K562 (cell line): ENCODE measurements around the gene NLRP6. TPM values are rescaled to one million over a fixed set of nuclear protein-coding genes. Genes with fewer than 3 reads are reported as not detected.

Experiments
- ATAC-seq: fragments of 200-7000 bp; cut with Tn5 transposase; 3 replicates; pipeline ENCODE4 v1.9.1; 2020; ENCODE audit warnings: moderate library complexity
- BruUV-seq: library from RNA; stranded (reverse); fragments of 400-500 nt; replicated peaks from 2 replicates; lab custom pipeline; 2021; lab: Mats Ljungman, UMichigan
- CTCF ChIA-PET: fragments of 300-600 bp; formaldehyde crosslinking; extraction: SDS; loops from one replicate; lab custom pipeline; 2021; ENCODE audit warnings: low intra/inter-chr PET ratio; lab: Yijun Ruan, JAX
- POLR2A ChIA-PET: fragments of 300-600, 350-650 bp; sonication (Branson Sonifier 250); formaldehyde crosslinking; extraction: SDS; loops from one replicate; lab custom pipeline; 2021; ENCODE audit warnings: antibody characterized with exemption, inconsistent platforms; lab: Yijun Ruan, JAX
- DNase-seq, 4 experiments: peaks; one replicate each; pipeline versions ENCODE4 v3.0.0 to v3.0.0-alpha.2; 2011 to 2018; ENCODE audit warnings: low spot score in 3 of 4, mixed read lengths in 3 of 4; ENCODE audit errors: extremely low read depth in 1 of 4
- FAIRE-seq: peaks from 2 replicates; lab custom pipeline; 2011; peaks lifted over from hg19 to GRCh38; lab: Jason Lieb, UNC
- H2AFZ ChIP-seq: 2 replicates; pipeline ENCODE4 v1.6.0; 2011; ENCODE audit warnings: low read depth, low read length, control low read depth, inconsistent platforms
- H3K27ac ChIP-seq: fragments of 200-600 bp; 3 replicates; pipeline ENCODE4 v1.8.0; 2011; ENCODE audit warnings: low read depth, mild to moderate bottlenecking, control low read depth, inconsistent platforms, low read length, moderate library complexity, mixed read lengths; ENCODE audit errors: extremely low read depth
- H3K27me3 ChIP-seq, 2 experiments: fragments of 300-600 bp in 1 of 2; 2 replicates in 1 of 2; 3 replicates in 1 of 2; pipeline versions ENCODE4 v1.6.0 to v1.8.0; 2011; ENCODE audit warnings: inconsistent platforms in 2 of 2, low read length in 2 of 2, mild to moderate bottlenecking in 1 of 2, mixed read lengths in 1 of 2, moderate library complexity in 1 of 2; ENCODE audit not compliant: control insufficient read depth in 2 of 2, insufficient read depth in 2 of 2
- H3K36me3 ChIP-seq: fragments of 300-600 bp; 3 replicates; pipeline ENCODE4 v1.8.0; 2011; ENCODE audit warnings: mild to moderate bottlenecking, low read length, inconsistent platforms; ENCODE audit not compliant: control insufficient read depth, insufficient read depth
- H3K4me1 ChIP-seq, 2 experiments: fragments of 200-600 bp in 1 of 2; replicated peaks in 1 of 2; 2 replicates in 1 of 2; 3 replicates in 1 of 2; pipeline versions ENCODE4 v1.5.1 to v1.8.0; 2011; ENCODE audit warnings: inconsistent platforms in 2 of 2, low read length in 2 of 2, mild to moderate bottlenecking in 1 of 2, mixed read lengths in 1 of 2, moderate library complexity in 1 of 2; ENCODE audit not compliant: control insufficient read depth in 2 of 2, insufficient read depth in 2 of 2
- H3K4me2 ChIP-seq: 2 replicates; pipeline ENCODE4 v1.6.1; 2011; ENCODE audit warnings: low read length, control low read depth, inconsistent platforms, mixed read lengths; ENCODE audit not compliant: insufficient read depth
- H3K4me3 ChIP-seq: fragments of 200-600 bp; sonication (generic), shearing (Covaris generic); 2 replicates; pipeline ENCODE4 v1.5.1; 2016; ENCODE audit warnings: control low read depth, inconsistent platforms
- H3K79me2 ChIP-seq: fragments of 200-600 bp; 3 replicates; pipeline ENCODE4 v1.8.0; 2011; ENCODE audit warnings: low read length, inconsistent platforms; ENCODE audit not compliant: control insufficient read depth, insufficient read depth
- H3K9ac ChIP-seq, 2 experiments: 2 replicates each; pipeline versions ENCODE4 v1.6.0 to v1.6.1; 2011; ENCODE audit warnings: low read depth in 2 of 2, low read length in 2 of 2, control low read depth in 1 of 2, inconsistent platforms in 1 of 2, mild to moderate bottlenecking in 1 of 2, mixed read lengths in 1 of 2; ENCODE audit not compliant: insufficient read depth in 1 of 2
- H3K9me1 ChIP-seq: one replicate; pipeline ENCODE4 v1.6.0; 2011; ENCODE audit warnings: inconsistent platforms, mild to moderate bottlenecking, low read length, moderate library complexity; ENCODE audit not compliant: control insufficient read depth, insufficient read depth
- H3K9me3 ChIP-seq: replicated peaks from 2 replicates; pipeline ENCODE4 v1.5.1; 2011; ENCODE audit warnings: low read depth, low read length, inconsistent platforms; ENCODE audit not compliant: control insufficient read depth, insufficient read depth
- H4K20me1 ChIP-seq: replicated peaks from 2 replicates; pipeline ENCODE4 v1.6.1; 2011; ENCODE audit warnings: low read length, inconsistent platforms, mixed read lengths; ENCODE audit not compliant: control insufficient read depth, insufficient read depth
- CBX3 ChIP-seq, 2 experiments: IDR thresholded peaks; 1 replicate in 1 of 2; 2 replicates in 1 of 2; pipeline ENCODE4 v1.6.1; 2012; ENCODE audit warnings: inconsistent platforms in 2 of 2, low read length in 2 of 2, borderline replicate concordance in 1 of 2, control low read depth in 1 of 2
- CREB5 ChIP-seq: fragments of 250-450 bp; sonication (Bioruptor Pico); IDR thresholded peaks from 2 replicates; pipeline ENCODE4 v1.5.0; 2020; ENCODE audit warnings: mild to moderate bottlenecking
- ELK3 ChIP-seq: fragments of 450-650 bp; formaldehyde crosslinking; IDR thresholded peaks from 2 replicates; pipeline ENCODE4 v1.4.0; 2020; ENCODE audit warnings: mild to moderate bottlenecking
- FOXJ2 ChIP-seq: fragments of 200-800 bp; sonication (Bioruptor generic); IDR thresholded peaks from 2 replicates; pipeline ENCODE4 v1.6.1; 2016; ENCODE audit warnings: missing genetic modification characterization, missing compliant biosample characterization
- GABPB2 ChIP-seq: fragments of 250-450 bp; sonication (Bioruptor Pico); conservative IDR thresholded peaks from 2 replicates; pipeline ENCODE4 v1.5.1; 2021; ENCODE audit warnings: mild to moderate bottlenecking
- GTF2B ChIP-seq: IDR thresholded peaks from 2 replicates; pipeline ENCODE4 v1.6.1; 2011; ENCODE audit not compliant: insufficient read length; ENCODE audit errors: extremely low read depth
- JUNB ChIP-seq: fragments of 450-650 bp; formaldehyde crosslinking; conservative IDR thresholded peaks from 2 replicates; pipeline ENCODE4 v1.4.0; 2020; ENCODE audit warnings: mild to moderate bottlenecking
- NR1H2 ChIP-seq: sonication (generic); formaldehyde crosslinking; IDR thresholded peaks from 2 replicates; pipeline ENCODE4 v1.4.0; 2020; ENCODE audit warnings: mild to moderate bottlenecking, missing genetic modification reagents
- NR3C1 ChIP-seq: sonication (generic); formaldehyde crosslinking; IDR thresholded peaks from 2 replicates; pipeline ENCODE4 v1.8.1; 2022; ENCODE audit warnings: missing genetic modification reagents
- SP1 ChIP-seq: sonication (generic); formaldehyde crosslinking; IDR thresholded peaks from 2 replicates; pipeline ENCODE4 v1.8.1; 2022; ENCODE audit warnings: mild to moderate bottlenecking, missing genetic modification reagents
- SUPT5H ChIP-seq: fragments of 450-650 bp; IDR thresholded peaks from 2 replicates; pipeline ENCODE4 v1.6.1; 2016
- USF2 ChIP-seq: sonication (generic); formaldehyde crosslinking; IDR thresholded peaks from 2 replicates; pipeline ENCODE4 v1.5.0; 2020; ENCODE audit warnings: missing genetic modification reagents
- ZBTB26 ChIP-seq: fragments of 450-650 bp; formaldehyde crosslinking; IDR thresholded peaks from 2 replicates; pipeline ENCODE4 v1.4.0; 2022; ENCODE audit warnings: missing genetic modification characterization
- ZNF12 ChIP-seq: sonication (generic); formaldehyde crosslinking; IDR thresholded peaks from 2 replicates; pipeline ENCODE4 v1.4.0; 2020; ENCODE audit warnings: mild to moderate bottlenecking, missing genetic modification reagents
- ZNF561 ChIP-seq: fragments of 450-650 bp; formaldehyde crosslinking; conservative IDR thresholded peaks from 2 replicates; pipeline ENCODE4 v1.4.0; 2020; ENCODE audit warnings: mild to moderate bottlenecking, moderate library complexity
- WGBS: fragments of 100-300 bp; shearing (Covaris generic); methylation state at CpG from one replicate; pipeline ENCODE4 v1.1.6; 2016; ENCODE audit warnings: low coverage, mixed read lengths; ENCODE audit not compliant: insufficient coverage; ENCODE audit errors: missing lambda C conversion rate; 5-methylcytosine and 5-hydroxymethylcytosine counted together
- in situ Hi-C: fragments of 300-500 bp; cut with MboI; formaldehyde crosslinking; loops from 4 replicates; pipeline ENCODE4 v1.15.0; 2018; ENCODE audit warnings: inconsistent platforms, mixed read lengths
- intact Hi-C: fragments of 100-400 bp; cut with micrococcal nuclease; formaldehyde crosslinking; loops from 2 replicates; pipeline ENCODE4 v1.14.2; 2022
- polyA plus RNA-seq, 8 experiments: library from polyadenylated mRNA; depleted of rRNA in 4 of 8; stranded (reverse) in 5 of 8; unstranded in 3 of 8; fragments of >200 nt; fragmentation: Nextera tagmentation in 2 of 8; fragmentation: Illumina TruSeq in 1 of 8; extraction: Ambion mirVana in 2 of 8; extraction: Trizol in 1 of 8; gene quantifications; 2 replicates each; pipeline versions ENCODE4 v1.2.1 to v1.2.3, GENCODE V29; 2011 to 2014; ENCODE audit warnings: inconsistent platforms in 1 of 8, missing spikeins in 1 of 8
- total RNA-seq, 7 experiments: library from RNA; depleted of rRNA in 6 of 7; stranded (reverse); fragments of >200 nt in 6 of 7; fragmentation: Illumina TruSeq in 2 of 7; extraction: Trizol in 2 of 7; gene quantifications; 2 replicates each; pipeline versions ENCODE4 v1.2.1 to v1.2.3, GENCODE V29; 2011 to 2021; ENCODE audit warnings: low replicate concordance in 1 of 7

The NLRP6 gene
- total and polyA plus RNA-seq, 9 of the 15 experiments (the other 6 are each of a cell fraction or from before 2014, with no cell fraction given), result 0.03 to 0.18 (median 0.15) TPM; not detected in 5

GRCh38 chr11:334264-334994 is 56.2 kb downstream of the NLRP6 start:
- Histone ChIP-seq H3K4me3 (no peak overlapping the region), H3K9me3 (peaks cover 7% of the 10 kb centered on the region; the same call in 1 of the 2 replicates), H3K36me3 (no peaks in the 10 kb centered on the region), H3K4me2 (peak overlapping the region; percentile 58), H3K27me3 (no peaks in the 10 kb centered on the region), H3K27ac (peak overlapping the region; percentile 61), H3K9me1 (no peaks in the 10 kb centered on the region), H3K4me1 (peaks cover 40% of the 10 kb centered on the region in 2 experiments), H3K9ac (peak overlapping the region; percentile 33 to 86; a peak in 3 of 4 replicates), H2AFZ (peak overlapping the region; percentile 76), H4K20me1 (no peaks in the 10 kb centered on the region), H3K79me2 (no peaks in the 10 kb centered on the region)
- 21% methylated on average over 25 of the region's 25 CpGs for WGBS
- in situ Hi-C loops (no loop called here), intact Hi-C loops (no loop called here)
- FAIRE-seq (peak; percentile 80), ATAC-seq (peak; percentile 61), DNase-seq (peak; percentile 54 to 80 (median 56))
- ChIA-PET CTCF (no interaction called here), POLR2A (interaction anchor here (0.9 to 1.1 kb wide), 2 partner anchors 9 to 14 kb away, joined by 4 read pairs; no protein-coding TSS in a partner anchor)
- BruUV-seq, result no TSS peak
- TF ChIP-seq FOXJ2 (no peak), GABPB2 (no peak), GTF2B (no peak), USF2 (CRISPR knock-in tag) (no peak), NR3C1 (CRISPR knock-in tag) (no peak), ZBTB26 (CRISPR knock-in tag) (no peak), CREB5 (no peak), ELK3 (CRISPR knock-in tag) (no peak), NR1H2 (CRISPR knock-in tag) (no peak), CBX3 (IDR thresholded peaks at IDR 0.05; ENCODE audit: borderline replicate concordance in 1 of 2, low read length in 2 of 2) (no peak), SP1 (CRISPR knock-in tag) (no peak), ZNF561 (CRISPR knock-in tag) (no peak), ZNF12 (no peak), SUPT5H (no peak), JUNB (CRISPR knock-in tag) (no peak)
